GM23338 (cell line): ENCODE results near the gene FSIP1. TPM values are rescaled to one million over a fixed set of nuclear protein-coding genes. Genes with fewer than 3 reads are reported as not detected.

Source experiments
- ATAC-seq: fragments of 200-7000 bp; cut with Tn5 transposase; 3 replicates; pipeline ENCODE4 v1.9.1; 2020
- DNase-seq: peaks from one replicate; pipeline ENCODE4 v3.0.0-alpha.2; 2015; ENCODE audit warnings: low spot score
- H2AFZ ChIP-seq: fragments of 200-600 bp; sonication (generic); 2 replicates; pipeline ENCODE4 v1.8.0; 2016; ENCODE audit warnings: antibody characterized with exemption, mild to moderate bottlenecking, moderate library complexity
- H3F3A ChIP-seq: fragments of 200-600 bp; sonication (generic); replicated peaks from 2 replicates; pipeline ENCODE4 v1.8.0; 2017; ENCODE audit warnings: antibody characterized with exemption, mixed run types, low read depth
- H3K27ac ChIP-seq: fragments of 200-600 bp; sonication (generic); 2 replicates; pipeline ENCODE4 v1.6.1; 2016; ENCODE audit warnings: low read depth
- H3K27me3 ChIP-seq: fragments of 200-600 bp; sonication (generic); 2 replicates; pipeline ENCODE4 v1.8.0; 2016; ENCODE audit warnings: mild to moderate bottlenecking, mixed run types, moderate library complexity; ENCODE audit not compliant: insufficient read depth
- H3K36me3 ChIP-seq: fragments of 200-600 bp; sonication (generic); 2 replicates; pipeline ENCODE4 v1.8.0; 2016; ENCODE audit warnings: mild to moderate bottlenecking; ENCODE audit not compliant: insufficient read depth
- H3K4me1 ChIP-seq: fragments of 200-600 bp; sonication (generic); 2 replicates; pipeline ENCODE4 v1.8.0; 2016; ENCODE audit warnings: mild to moderate bottlenecking, moderate library complexity; ENCODE audit not compliant: insufficient read depth
- H3K4me2 ChIP-seq: fragments of 200-600 bp; sonication (generic); 2 replicates; pipeline ENCODE4 v1.7.1; 2017; ENCODE audit warnings: mixed run types
- H3K4me3 ChIP-seq: fragments of 200-600 bp; sonication (generic); 2 replicates; pipeline ENCODE4 v1.6.1; 2016; ENCODE audit warnings: mixed run types
- H3K79me2 ChIP-seq: fragments of 200-600 bp; sonication (generic); replicated peaks from 2 replicates; pipeline ENCODE4 v1.8.0; 2017; ENCODE audit warnings: mild to moderate bottlenecking; ENCODE audit not compliant: insufficient read depth
- H3K9me2 ChIP-seq: fragments of 200-600 bp; sonication (generic); 2 replicates; pipeline ENCODE4 v1.8.0; 2017; ENCODE audit not compliant: insufficient read depth
- H4K20me1 ChIP-seq: fragments of 200-600 bp; sonication (generic); replicated peaks from 2 replicates; pipeline ENCODE4 v1.8.0; 2017; ENCODE audit warnings: mild to moderate bottlenecking; ENCODE audit not compliant: insufficient read depth
- H3K27ac Mint-ChIP-seq: 2 replicates; pipeline ENCODE4 v1.8.0; 2020; ENCODE audit warnings: inconsistent platforms, mild to moderate bottlenecking, moderate library complexity, mixed read lengths
- H3K27me3 Mint-ChIP-seq: 3 replicates; pipeline ENCODE4 v1.8.0; 2022; ENCODE audit warnings: low read depth, mild to moderate bottlenecking, moderate library complexity, mixed read lengths, inconsistent platforms; ENCODE audit not compliant: insufficient read depth, poor library complexity
- H3K36me3 Mint-ChIP-seq: 3 replicates; pipeline ENCODE4 v1.8.0; 2021; ENCODE audit warnings: low read depth, mild to moderate bottlenecking, inconsistent platforms, moderate library complexity, mixed read lengths
- H3K4me1 Mint-ChIP-seq: 3 replicates; pipeline ENCODE4 v1.8.0; 2020; ENCODE audit warnings: mild to moderate bottlenecking, inconsistent platforms, mixed read lengths
- H3K4me3 Mint-ChIP-seq: 3 replicates; pipeline ENCODE4 v1.8.0; 2021; ENCODE audit warnings: moderate library complexity, mild to moderate bottlenecking, inconsistent platforms, mixed read lengths
- H3K9me3 Mint-ChIP-seq: 3 replicates; pipeline ENCODE4 v1.8.0; 2020; ENCODE audit warnings: moderate library complexity, mild to moderate bottlenecking, inconsistent platforms, mixed read lengths
- ETS1 ChIP-seq: IDR thresholded peaks from 2 replicates; pipeline ENCODE4 v1.6.1; 2016; ENCODE audit warnings: antibody characterized with exemption
- EZH2phosphoT487 ChIP-seq: fragments of 200-600 bp; sonication (generic); IDR thresholded peaks from one replicate; pipeline ENCODE4 v1.8.1; 2018; ENCODE audit warnings: antibody characterized with exemption; ENCODE audit not compliant: unreplicated experiment
- NANOG ChIP-seq: IDR thresholded peaks from 2 replicates; pipeline ENCODE4 v1.6.1; 2016; ENCODE audit warnings: antibody characterized with exemption, borderline replicate concordance
- POLR2AphosphoS5 ChIP-seq: IDR thresholded peaks from 2 replicates; pipeline ENCODE4 v1.6.1; 2016; ENCODE audit warnings: antibody characterized with exemption, low read depth
- ZNF114 ChIP-seq: fragments of 250-450 bp; sonication (Bioruptor Pico); IDR thresholded peaks from 2 replicates; pipeline ENCODE4 v1.5.0; 2020; ENCODE audit warnings: mild to moderate bottlenecking, moderate library complexity
- ZNF331 ChIP-seq: fragments of 250-450 bp; sonication (Bioruptor Pico); IDR thresholded peaks from 2 replicates; pipeline ENCODE4 v1.5.0; 2020; ENCODE audit warnings: low read depth, mild to moderate bottlenecking, moderate library complexity
- ZNF462 ChIP-seq: fragments of 250-450 bp; sonication (Bioruptor Pico); IDR thresholded peaks from 2 replicates; pipeline ENCODE4 v1.5.0; 2020; ENCODE audit warnings: mild to moderate bottlenecking, moderate library complexity
- polyA plus RNA-seq: library from polyadenylated mRNA; unstranded; fragments of >200 nt; fragmentation: Nextera tagmentation; extraction: Ambion mirVana; gene quantifications from 2 replicates; pipeline ENCODE4 v1.2.1, GENCODE V29; 2016
- total RNA-seq: library from RNA; depleted of rRNA; stranded (reverse); fragments of >200 nt; shearing (Covaris generic); gene quantifications from 2 replicates; pipeline ENCODE4 v1.2.3, GENCODE V29; 2014

FSIP1 gene
- total and polyA plus RNA-seq, 2 experiments from 2014 or later, result 0.92 to 2.1 TPM

- no peak overlapping the region for H3K4me3 Mint-ChIP-seq
- H3K4me1 Mint-ChIP-seq, result no peaks in the 10 kb centered on the region
- no peaks in the 10 kb centered on the region for H4K20me1 ChIP-seq
- H3K4me3 ChIP-seq, result no peak overlapping the region
- no peak overlapping the region for H3K4me2 ChIP-seq
- no peak for DNase-seq
- H3F3A ChIP-seq, result no peaks in the 10 kb centered on the region
- H3K27ac Mint-ChIP-seq, result no peak overlapping the region
- H3K27me3 Mint-ChIP-seq, result peaks cover 1% of the 10 kb centered on the region
- no peak overlapping the region for H3K27ac ChIP-seq
- H2AFZ ChIP-seq, result no peak overlapping the region
- H3K9me3 Mint-ChIP-seq, result no peaks in the 10 kb centered on the region
- H3K79me2 ChIP-seq, result no peaks in the 10 kb centered on the region
- no peaks in the 10 kb centered on the region for H3K36me3 Mint-ChIP-seq
- H3K4me1 ChIP-seq, result no peaks in the 10 kb centered on the region
- H3K36me3 ChIP-seq, result no peaks in the 10 kb centered on the region
- H3K27me3 ChIP-seq, result no peaks in the 10 kb centered on the region
- TF ChIP-seq NANOG, result no peak
- no peak for TF ChIP-seq EZH2phosphoT487
- TF ChIP-seq ZNF114 (CRISPR knock-in tag), result no peak
- ATAC-seq, result no peak
- 0 out of 2 replicates have a peak, but pooled peaks cover 2% of the 10 kb centered on the region for H3K9me2 ChIP-seq
These were observed 165.7 kb downstream of the FSIP1 start for GRCh38 chr15:39616731-39617455.

- Histone ChIP-seq H3K9me2 (0 out of 2 replicates have a peak, but pooled peaks cover 2% of the 10 kb centered on the region), H3K27me3 (no peaks in the 10 kb centered on the region), H3K4me2 (no peak overlapping the region), H2AFZ (no peak overlapping the region), H3K27ac (no peak overlapping the region), H3K4me1 (no peaks in the 10 kb centered on the region), H3K79me2 (no peaks in the 10 kb centered on the region), H3F3A (no peaks in the 10 kb centered on the region), H4K20me1 (no peaks in the 10 kb centered on the region), H3K4me3 (no peak overlapping the region), H3K36me3 (no peaks in the 10 kb centered on the region; the same call in 1 of the 2 replicates)
- DNase-seq (no peak), ATAC-seq (no peak)
- no peaks in the 10 kb centered on the region for H3K36me3 Mint-ChIP-seq
- no peak overlapping the region for H3K4me3 Mint-ChIP-seq
- H3K9me3 Mint-ChIP-seq, result peaks cover 8% of the 10 kb centered on the region; the same call in 2 of the 3 replicates
- no peaks in the 10 kb centered on the region for H3K4me1 Mint-ChIP-seq
- TF ChIP-seq ETS1 (no peak), ZNF331 (CRISPR knock-in tag) (no peak), ZNF462 (CRISPR knock-in tag) (no peak), EZH2phosphoT487 (no peak), POLR2AphosphoS5 (no peak)
- H3K27me3 Mint-ChIP-seq, result peaks cover 1% of the 10 kb centered on the region
- H3K27ac Mint-ChIP-seq, result no peak overlapping the region
These were observed 168.8 kb downstream of the FSIP1 start for GRCh38 chr15:39613861-39614260.
